Vagina (tissue), 2 donors: ENCODE data around the gene NDUFV1.
"Not testable (repeated sequence)": the region's sequence is repeated elsewhere in the genome, so short reads cannot be mapped to it uniquely, and the experiment has no call there.

ENCODE experiments used
- POLR2A ChIP-seq, 2 donors: fragments of 450-650 bp; IDR thresholded peaks; one replicate each; pipeline ENCODE4 v1.6.1; 2017; ENCODE audit warnings: antibody characterized with exemption in 2 of 2, mild to moderate bottlenecking in 2 of 2, moderate library complexity in 2 of 2
- POLR2AphosphoS5 ChIP-seq, 2 donors: sonication (generic); formaldehyde crosslinking; IDR thresholded peaks; one replicate each; pipeline ENCODE4 v1.9.0; 2017; ENCODE audit warnings: antibody characterized with exemption in 2 of 2, mild to moderate bottlenecking in 2 of 2, low read depth in 1 of 2; ENCODE audit not compliant: insufficient read depth in 1 of 2
- TF ChIP-seq, protein P1 (sequence below), 3 experiments: fragments of 450-650 bp in 2 of 3; fragments of 200-600 bp in 1 of 3; sonication (generic) in 1 of 3; IDR thresholded peaks; one replicate each; pipeline ENCODE4 v1.5.1; 2017 to 2019; ENCODE audit warnings: antibody characterized with exemption in 3 of 3, mild to moderate bottlenecking in 2 of 3, moderate library complexity in 2 of 3

DNA sequence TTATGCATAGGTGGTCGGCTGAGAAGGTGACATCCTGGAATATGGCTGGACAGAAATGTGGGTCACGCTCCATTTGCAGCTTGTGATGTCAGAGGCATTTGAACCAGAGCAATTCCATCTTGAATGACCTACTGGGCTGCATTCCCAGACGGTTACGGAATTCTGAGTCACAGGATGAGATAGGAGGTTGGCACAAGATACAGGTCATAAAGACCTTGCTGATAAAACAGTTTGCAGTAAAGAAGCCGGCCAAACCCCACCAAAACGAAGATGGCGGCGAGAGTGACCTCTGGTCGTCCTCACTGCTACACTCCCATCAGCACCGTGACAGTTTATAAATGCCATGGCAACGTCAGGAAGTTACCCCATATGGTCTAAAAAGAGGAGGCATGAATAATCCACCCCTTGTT is 43.0 kb upstream of the NDUFV1 start:
- TF ChIP-seq, protein P1, sequence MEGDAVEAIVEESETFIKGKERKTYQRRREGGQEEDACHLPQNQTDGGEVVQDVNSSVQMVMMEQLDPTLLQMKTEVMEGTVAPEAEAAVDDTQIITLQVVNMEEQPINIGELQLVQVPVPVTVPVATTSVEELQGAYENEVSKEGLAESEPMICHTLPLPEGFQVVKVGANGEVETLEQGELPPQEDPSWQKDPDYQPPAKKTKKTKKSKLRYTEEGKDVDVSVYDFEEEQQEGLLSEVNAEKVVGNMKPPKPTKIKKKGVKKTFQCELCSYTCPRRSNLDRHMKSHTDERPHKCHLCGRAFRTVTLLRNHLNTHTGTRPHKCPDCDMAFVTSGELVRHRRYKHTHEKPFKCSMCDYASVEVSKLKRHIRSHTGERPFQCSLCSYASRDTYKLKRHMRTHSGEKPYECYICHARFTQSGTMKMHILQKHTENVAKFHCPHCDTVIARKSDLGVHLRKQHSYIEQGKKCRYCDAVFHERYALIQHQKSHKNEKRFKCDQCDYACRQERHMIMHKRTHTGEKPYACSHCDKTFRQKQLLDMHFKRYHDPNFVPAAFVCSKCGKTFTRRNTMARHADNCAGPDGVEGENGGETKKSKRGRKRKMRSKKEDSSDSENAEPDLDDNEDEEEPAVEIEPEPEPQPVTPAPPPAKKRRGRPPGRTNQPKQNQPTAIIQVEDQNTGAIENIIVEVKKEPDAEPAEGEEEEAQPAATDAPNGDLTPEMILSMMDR (IDR thresholded peaks at IDR 0.05): not testable (repeated sequence)
- TF ChIP-seq POLR2A (IDR thresholded peaks at IDR 0.05); POLR2AphosphoS5 (IDR thresholded peaks at IDR 0.05; ENCODE audit: insufficient read depth in 1 of 2, low read depth in 1 of 2): not testable (repeated sequence)
